Forelimb muscle (tissue), 1 donor: ENCODE data around the gene IFIT3. TPM values are rescaled to one million over a fixed set of nuclear protein-coding genes. Genes with fewer than 3 reads are reported as not detected.
"Not testable (repeated sequence)": the region's sequence is repeated elsewhere in the genome, so short reads cannot be mapped to it uniquely, and the experiment has no call there.

Experiments
- DNase-seq: peaks from one replicate; pipeline ENCODE4 v3.0.0-alpha.2; 2013; ENCODE audit warnings: low read depth
- polyA plus RNA-seq: library from polyadenylated mRNA; unstranded; fragments of 120-200 nt; gene quantifications from one replicate; pipeline ENCODE4 v1.2.1, GENCODE V29; 2013; ENCODE audit not compliant: insufficient read length

Gene IFIT3
- polyA plus RNA-seq, 1 donor: 6.0 TPM

GRCh38 chr10:89335226-89335625 is 7.4 kb downstream of the IFIT3 start:
- DNase-seq: no peak

- DNase-seq: no peak
Observed at GRCh38 chr10:89336241-89336640, 8.4 kb downstream of the IFIT3 start.

- no peak for DNase-seq
Observed at GRCh38 chr10:89337484-89337883, 9.7 kb downstream of the IFIT3 start.

- DNase-seq: no peak
Observed at GRCh38 chr10:89338713-89339112, 10.9 kb downstream of the IFIT3 start.

- no peak for DNase-seq
Observed at GRCh38 chr10:89339875-89340274, 12.1 kb downstream of the IFIT3 start.

- no peak for DNase-seq
Observed at GRCh38 chr10:89341649-89342048, 13.9 kb downstream of the IFIT3 start.

GRCh38 chr10:89342206-89342958 is 14.6 kb downstream of the IFIT3 start:
- DNase-seq: no peak

- DNase-seq: no peak
Observed at GRCh38 chr10:89343089-89343767, 15.4 kb downstream of the IFIT3 start.

GRCh38 chr10:89344156-89344555 is 16.4 kb downstream of the IFIT3 start:
- no peak for DNase-seq

- no peak for DNase-seq
Observed at GRCh38 chr10:89345367-89346000, 17.7 kb downstream of the IFIT3 start.

- no peak for DNase-seq
Observed at GRCh38 chr10:89346405-89347254, 18.8 kb downstream of the IFIT3 start.

GRCh38 chr10:89347701-89348457 is 20.1 kb downstream of the IFIT3 start:
- DNase-seq: no peak

GRCh38 chr10:89348481-89348880 is 20.7 kb downstream of the IFIT3 start:
- DNase-seq: no peak

- DNase-seq: no peak
Observed at GRCh38 chr10:89348975-89349374, 21.2 kb downstream of the IFIT3 start.

GRCh38 chr10:89350631-89351315 is 23.0 kb downstream of the IFIT3 start:
- not testable (repeated sequence) for DNase-seq

- DNase-seq: no peak
Observed at GRCh38 chr10:89351412-89351779, 23.6 kb downstream of the IFIT3 start.

- no peak for DNase-seq
Observed at GRCh38 chr10:89351780-89352597, 24.2 kb downstream of the IFIT3 start.

GRCh38 chr10:89352802-89353201 is 25.0 kb downstream of the IFIT3 start:
- DNase-seq: no peak

- DNase-seq: no peak
Observed at GRCh38 chr10:89355394-89355931, 27.7 kb downstream of the IFIT3 start.
